OCI-LY3 (cell line): Measurements from ENCODE around the gene DISP2.

Experiments
- EZH2phosphoT487 ChIP-seq: fragments of 200-600 bp; shearing (Covaris generic); IDR thresholded peaks from 2 replicates; pipeline ENCODE4 v1.6.1; 2018; ENCODE audit warnings: antibody characterized with exemption, mixed run types, low read depth
- TF ChIP-seq, protein P1 (sequence below): fragments of 200-600, 300-600 bp; sonication (generic); IDR thresholded peaks from 2 replicates; pipeline ENCODE4 v1.5.1; 2014; ENCODE audit warnings: antibody characterized with exemption, low read length, low read depth

DNA sequence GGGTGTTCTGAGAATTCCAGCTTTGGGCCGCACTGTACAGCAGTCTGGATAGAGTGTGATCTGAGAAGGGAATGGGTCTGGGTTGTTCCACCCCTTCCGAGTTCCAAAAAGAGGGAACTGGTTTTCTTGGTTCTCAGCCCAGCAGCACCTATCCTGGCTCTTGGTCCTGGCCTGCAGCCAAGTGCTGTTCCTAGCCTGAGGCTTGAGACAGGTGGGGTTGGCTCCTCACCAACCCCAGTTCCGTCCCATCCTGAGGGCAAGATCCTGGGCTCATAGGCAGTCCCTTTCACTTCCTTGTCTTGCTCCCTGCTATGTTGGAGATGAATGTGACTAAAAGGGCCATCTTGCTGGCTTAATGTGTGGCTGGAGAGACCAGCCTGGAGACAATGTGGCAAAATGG lies 62.8 kb downstream of the DISP2 start:
- TF ChIP-seq, protein P1, sequence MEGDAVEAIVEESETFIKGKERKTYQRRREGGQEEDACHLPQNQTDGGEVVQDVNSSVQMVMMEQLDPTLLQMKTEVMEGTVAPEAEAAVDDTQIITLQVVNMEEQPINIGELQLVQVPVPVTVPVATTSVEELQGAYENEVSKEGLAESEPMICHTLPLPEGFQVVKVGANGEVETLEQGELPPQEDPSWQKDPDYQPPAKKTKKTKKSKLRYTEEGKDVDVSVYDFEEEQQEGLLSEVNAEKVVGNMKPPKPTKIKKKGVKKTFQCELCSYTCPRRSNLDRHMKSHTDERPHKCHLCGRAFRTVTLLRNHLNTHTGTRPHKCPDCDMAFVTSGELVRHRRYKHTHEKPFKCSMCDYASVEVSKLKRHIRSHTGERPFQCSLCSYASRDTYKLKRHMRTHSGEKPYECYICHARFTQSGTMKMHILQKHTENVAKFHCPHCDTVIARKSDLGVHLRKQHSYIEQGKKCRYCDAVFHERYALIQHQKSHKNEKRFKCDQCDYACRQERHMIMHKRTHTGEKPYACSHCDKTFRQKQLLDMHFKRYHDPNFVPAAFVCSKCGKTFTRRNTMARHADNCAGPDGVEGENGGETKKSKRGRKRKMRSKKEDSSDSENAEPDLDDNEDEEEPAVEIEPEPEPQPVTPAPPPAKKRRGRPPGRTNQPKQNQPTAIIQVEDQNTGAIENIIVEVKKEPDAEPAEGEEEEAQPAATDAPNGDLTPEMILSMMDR, result no peak
- TF ChIP-seq EZH2phosphoT487, result no peak
